NCI-H345 (cell line): Measurements from ENCODE around the gene GNA12.

Source experiments
- DNase-seq: peaks from one replicate; lab custom pipeline; 2025; lab: John Stamatoyannopoulos, UW

GNA12 gene

GRCh38 chr7:2777898-2778535, 66.1 kb downstream of the GNA12 start:
- DNase-seq: no peak

- DNase-seq: no peak
Observed at GRCh38 chr7:2776401-2776800, 67.7 kb downstream of the GNA12 start.

GRCh38 chr7:2775785-2776184, 68.3 kb downstream of the GNA12 start:
- no peak for DNase-seq

GRCh38 chr7:2775376-2775775, 68.7 kb downstream of the GNA12 start:
- no peak for DNase-seq

- no peak for DNase-seq
Observed at GRCh38 chr7:2774935-2775334, 69.2 kb downstream of the GNA12 start.

GRCh38 chr7:2774280-2774679, 69.8 kb downstream of the GNA12 start:
- no peak for DNase-seq

- no peak for DNase-seq
Observed at GRCh38 chr7:2773608-2774007, 70.5 kb downstream of the GNA12 start.

GRCh38 chr7:2771274-2771731, 72.8 kb downstream of the GNA12 start:
- DNase-seq: no peak

- no peak for DNase-seq
Observed at GRCh38 chr7:2764621-2765020, 79.5 kb downstream of the GNA12 start.

- DNase-seq: no peak
Observed at GRCh38 chr7:2763597-2763996, 80.5 kb downstream of the GNA12 start.

- DNase-seq: no peak
Observed at GRCh38 chr7:2761801-2762497, 82.2 kb downstream of the GNA12 start.

GRCh38 chr7:2761131-2761624, 82.9 kb downstream of the GNA12 start:
- no peak for DNase-seq

GRCh38 chr7:2760098-2760889, 83.8 kb downstream of the GNA12 start:
- peak; percentile 71 for DNase-seq

GRCh38 chr7:2759736-2760097, 84.4 kb downstream of the GNA12 start:
- DNase-seq: peak; percentile 78

- DNase-seq: no peak
Observed at GRCh38 chr7:2758673-2759616, 85.2 kb downstream of the GNA12 start.

GRCh38 chr7:2757904-2758672, 86.0 kb downstream of the GNA12 start:
- DNase-seq: peak; percentile 37

GRCh38 chr7:2757361-2757903, 86.7 kb downstream of the GNA12 start:
- DNase-seq: no peak

- DNase-seq: no peak
Observed at GRCh38 chr7:2755531-2755930, 88.6 kb downstream of the GNA12 start.

GRCh38 chr7:2754912-2755311, 89.2 kb downstream of the GNA12 start:
- no peak for DNase-seq

- DNase-seq: no peak
Observed at GRCh38 chr7:2754086-2754485, 90.0 kb downstream of the GNA12 start.

GRCh38 chr7:2753148-2753547, 91.0 kb downstream of the GNA12 start:
- DNase-seq: no peak
